22Rv1 (cell line): ENCODE measurements around the gene AK9.
"Not testable (repeated sequence)": the region's sequence is repeated elsewhere in the genome, so short reads cannot be mapped to it uniquely, and the experiment has no call there.

Source experiments
- H3K27ac ChIP-seq: fragments of 450-650 bp; 2 replicates; pipeline ENCODE4 v1.5.1; 2017
- ZFX ChIP-seq: fragments of 450-650 bp; IDR thresholded peaks from 2 replicates; pipeline ENCODE4 v1.6.1; 2017; ENCODE audit warnings: antibody characterized with exemption, borderline replicate concordance
- TF ChIP-seq, protein P1 (sequence below): fragments of 450-650 bp; IDR thresholded peaks from 2 replicates; pipeline ENCODE4 v1.5.1; 2017; ENCODE audit warnings: mild to moderate bottlenecking

AK9 gene

DNA sequence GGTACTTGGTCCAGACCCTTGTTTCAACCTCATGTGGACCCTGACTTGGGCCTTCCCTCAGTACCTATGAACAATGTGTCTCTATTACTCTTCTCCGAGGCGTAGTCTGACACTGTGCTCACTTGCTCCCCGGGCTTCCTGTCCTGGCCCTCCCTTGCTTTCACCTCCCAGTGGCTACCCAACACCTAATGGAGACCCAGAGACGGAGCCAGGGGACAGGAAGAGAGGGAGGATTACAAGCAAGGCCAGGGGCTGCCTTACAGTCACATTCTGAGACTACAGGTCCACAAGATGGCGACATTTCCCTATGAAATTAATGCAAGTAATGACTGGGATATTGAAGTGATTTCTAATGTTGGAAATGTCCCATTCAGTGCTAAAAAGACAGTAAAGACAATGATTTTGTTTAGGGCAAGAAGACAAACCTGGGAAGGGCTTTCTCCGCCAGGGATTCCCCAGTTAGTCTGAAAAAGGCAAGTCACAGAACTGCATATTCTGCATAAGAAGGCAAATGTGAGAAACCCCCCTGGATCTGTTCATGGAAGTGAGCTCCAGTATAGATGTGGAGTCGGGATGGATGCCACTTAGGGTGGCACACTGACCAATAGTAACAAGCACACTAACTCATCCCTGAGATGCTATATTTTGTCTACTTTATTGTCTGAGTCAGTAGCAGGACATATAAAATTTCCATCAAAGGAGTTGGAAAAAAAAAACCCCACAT lies 163.9 kb downstream of the AK9 start:
- TF ChIP-seq, protein P1, sequence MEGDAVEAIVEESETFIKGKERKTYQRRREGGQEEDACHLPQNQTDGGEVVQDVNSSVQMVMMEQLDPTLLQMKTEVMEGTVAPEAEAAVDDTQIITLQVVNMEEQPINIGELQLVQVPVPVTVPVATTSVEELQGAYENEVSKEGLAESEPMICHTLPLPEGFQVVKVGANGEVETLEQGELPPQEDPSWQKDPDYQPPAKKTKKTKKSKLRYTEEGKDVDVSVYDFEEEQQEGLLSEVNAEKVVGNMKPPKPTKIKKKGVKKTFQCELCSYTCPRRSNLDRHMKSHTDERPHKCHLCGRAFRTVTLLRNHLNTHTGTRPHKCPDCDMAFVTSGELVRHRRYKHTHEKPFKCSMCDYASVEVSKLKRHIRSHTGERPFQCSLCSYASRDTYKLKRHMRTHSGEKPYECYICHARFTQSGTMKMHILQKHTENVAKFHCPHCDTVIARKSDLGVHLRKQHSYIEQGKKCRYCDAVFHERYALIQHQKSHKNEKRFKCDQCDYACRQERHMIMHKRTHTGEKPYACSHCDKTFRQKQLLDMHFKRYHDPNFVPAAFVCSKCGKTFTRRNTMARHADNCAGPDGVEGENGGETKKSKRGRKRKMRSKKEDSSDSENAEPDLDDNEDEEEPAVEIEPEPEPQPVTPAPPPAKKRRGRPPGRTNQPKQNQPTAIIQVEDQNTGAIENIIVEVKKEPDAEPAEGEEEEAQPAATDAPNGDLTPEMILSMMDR, result peak; percentile 77
- no peak for TF ChIP-seq ZFX
- no peak overlapping the region for H3K27ac ChIP-seq

DNA sequence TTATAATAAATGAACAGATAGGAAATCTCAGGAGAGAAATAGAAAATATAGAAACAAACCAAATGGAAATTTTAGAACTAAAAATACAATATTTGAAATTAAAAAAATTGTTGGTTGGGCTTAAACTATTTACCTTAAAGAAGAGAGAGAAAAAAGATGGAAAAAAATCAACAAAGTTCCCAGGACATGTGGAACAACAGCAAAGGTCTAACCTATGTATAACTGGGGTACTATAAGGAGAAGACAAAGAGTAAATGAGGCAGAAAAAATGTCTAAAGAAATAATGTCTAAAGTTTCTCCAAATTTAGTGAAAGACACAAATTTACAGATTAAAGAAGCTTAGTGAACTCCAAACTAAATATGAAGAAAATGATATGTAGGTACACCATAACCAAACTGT lies 166.9 kb downstream of the AK9 start:
- TF ChIP-seq, protein P1, result no peak
- no peak for TF ChIP-seq ZFX
- no peak overlapping the region for H3K27ac ChIP-seq

DNA sequence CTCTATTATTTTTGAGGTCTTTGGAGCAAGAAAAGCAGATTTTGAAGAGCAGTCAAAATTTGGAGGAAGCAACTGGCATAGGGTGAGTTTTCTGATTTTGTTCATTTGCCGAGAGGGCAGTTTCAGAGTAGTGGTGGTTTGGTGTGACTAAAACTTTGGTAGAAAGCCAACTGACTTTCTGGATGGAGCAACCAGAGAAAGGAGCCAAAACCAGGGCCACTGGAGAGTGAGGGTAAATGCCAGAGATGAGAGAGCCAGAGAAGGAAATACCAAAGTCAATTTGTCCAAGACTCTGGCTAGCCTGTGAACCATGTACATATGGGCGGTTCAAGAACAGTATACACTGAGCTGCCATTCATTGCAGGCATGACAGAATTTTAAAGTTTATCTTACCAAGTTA lies 167.5 kb downstream of the AK9 start:
- H3K27ac ChIP-seq, result no peak overlapping the region
- TF ChIP-seq ZFX, result no peak
- TF ChIP-seq, protein P1, result no peak

DNA sequence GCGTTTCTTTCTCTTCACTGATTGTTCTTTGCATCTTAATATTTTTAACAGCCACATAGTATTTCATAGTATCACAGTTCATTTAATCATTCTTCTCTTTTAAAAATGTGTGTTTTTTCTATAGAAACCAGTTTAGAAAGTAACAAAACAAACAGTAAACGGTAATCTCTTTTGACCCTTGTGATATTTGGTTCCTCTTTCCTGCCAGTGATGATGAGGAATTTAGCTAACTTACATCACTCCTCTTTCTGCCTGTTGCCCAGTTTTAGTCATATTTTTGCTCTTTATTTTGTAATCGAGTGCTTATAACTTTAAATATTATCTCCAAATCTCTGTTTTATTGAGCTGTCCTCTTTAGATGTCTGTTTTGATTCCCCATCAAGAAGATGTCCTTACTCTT lies 169.9 kb downstream of the AK9 start:
- H3K27ac ChIP-seq, result no peak overlapping the region
- TF ChIP-seq, protein P1, result no peak
- TF ChIP-seq ZFX, result no peak

DNA sequence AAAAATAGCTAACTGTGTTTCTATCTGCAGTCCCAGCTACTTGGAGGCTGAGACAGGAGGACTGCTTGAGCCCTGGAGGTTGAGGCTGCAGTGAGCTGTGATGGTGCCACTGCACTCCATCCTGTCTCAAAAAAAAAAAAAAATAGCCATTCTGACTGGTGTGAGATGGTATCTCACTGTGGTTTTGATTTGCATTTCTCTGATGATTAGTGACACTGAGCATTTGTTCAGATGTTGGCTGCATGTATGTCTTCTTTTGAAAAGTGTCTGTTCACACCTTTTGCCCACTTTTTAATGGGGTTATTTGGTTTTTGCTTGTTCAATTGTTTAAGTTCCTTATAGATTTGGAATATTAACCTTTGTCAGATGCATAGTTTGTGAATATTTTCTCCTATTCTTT lies 171.4 kb downstream of the AK9 start:
- H3K27ac ChIP-seq, result not testable (repeated sequence)

DNA sequence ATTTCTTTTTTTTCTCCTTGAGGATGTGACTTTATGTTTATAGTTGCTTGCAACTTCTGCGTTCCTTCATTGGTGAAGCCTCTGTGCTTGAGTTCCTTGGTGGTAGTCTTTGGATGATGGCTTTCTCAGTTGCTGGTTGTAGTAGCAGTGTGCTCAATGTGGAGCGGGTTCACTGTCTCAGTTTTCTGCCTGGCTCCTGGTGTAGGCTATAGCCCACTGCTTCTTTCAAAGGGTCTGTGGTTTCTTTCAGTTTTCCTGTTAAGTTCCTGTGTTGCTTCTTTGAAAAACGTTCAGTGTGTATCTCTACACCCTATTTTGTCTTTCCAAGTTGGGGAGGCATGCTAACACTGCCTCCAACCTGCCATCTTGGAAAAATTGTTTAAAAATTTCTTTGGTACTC lies 174.1 kb downstream of the AK9 start:
- H3K27ac ChIP-seq, result no peak overlapping the region
- TF ChIP-seq, protein P1, result no peak
- no peak for TF ChIP-seq ZFX

DNA sequence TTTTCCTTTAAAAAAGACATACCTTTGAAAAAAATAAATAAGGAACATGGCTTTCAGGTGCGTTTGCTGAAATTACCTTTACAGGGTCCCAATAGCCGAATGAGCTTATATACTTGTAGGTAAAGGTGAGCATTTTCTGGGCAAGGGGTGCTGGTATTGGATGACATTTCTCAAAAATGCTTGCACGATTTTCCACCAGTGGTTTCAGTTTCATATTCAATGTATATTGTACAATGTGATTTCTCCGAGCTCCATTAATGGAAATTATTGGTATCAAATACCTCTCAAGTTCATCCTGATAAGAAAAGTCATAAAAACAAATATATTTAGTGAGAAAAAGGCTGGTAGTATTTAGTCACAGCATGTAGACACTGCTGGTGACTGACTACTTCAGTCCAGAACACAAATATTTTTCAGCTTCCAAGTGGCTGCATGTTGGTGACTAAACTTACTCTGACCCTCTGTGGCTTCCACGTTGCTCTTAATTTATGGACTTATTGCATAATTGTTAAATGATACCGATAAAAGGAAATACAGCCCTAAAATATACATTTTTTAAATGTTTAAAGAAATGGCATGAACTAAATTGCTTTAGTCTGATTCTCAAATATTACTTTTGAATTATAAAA lies 175.1 kb downstream of the AK9 start:
- TF ChIP-seq, protein P1, result no peak
- no peak for TF ChIP-seq ZFX

More for the DNA sequence above, 175.1 kb downstream of the AK9 start:
- no peak overlapping the region for H3K27ac ChIP-seq
